Activated CD4-positive, alpha-beta T cell treated with anti-CD3 and anti-CD28 coated beads, Interleukin-2, amount 10 ng/mL, durations not matched to agents 7 days and 5 days (primary cell): ENCODE measurements around the gene MYO16. TPM values are rescaled to one million over a fixed set of nuclear protein-coding genes. Genes with fewer than 3 reads are reported as not detected.

Experiments
- CTCF ChIA-PET: fragments of 350-600 bp; sonication (Branson Sonifier 250); formaldehyde crosslinking; loops from one replicate; lab custom pipeline; 2021; ENCODE audit warnings: antibody characterized with exemption; lab: Charles Lee
- POLR2A ChIA-PET: fragments of 350-600 bp; sonication (Branson Sonifier 250); formaldehyde crosslinking; loops from one replicate; lab custom pipeline; 2021; ENCODE audit warnings: antibody characterized with exemption; lab: Charles Lee
- DNase-seq: peaks from one replicate; pipeline ENCODE4 v3.0.0-alpha.2; 2020
- H3K27ac Mint-ChIP-seq: one replicate; pipeline ENCODE4 v1.8.0; 2021; ENCODE audit warnings: mild to moderate bottlenecking, moderate library complexity, mixed read lengths
- H3K27me3 Mint-ChIP-seq: one replicate; pipeline ENCODE4 v1.8.0; 2021; ENCODE audit warnings: mixed read lengths
- H3K36me3 Mint-ChIP-seq: one replicate; pipeline ENCODE4 v1.8.0; 2021; ENCODE audit warnings: low read depth, mixed read lengths
- H3K4me1 Mint-ChIP-seq: one replicate; pipeline ENCODE4 v1.8.0; 2021; ENCODE audit warnings: mixed read lengths
- H3K4me3 Mint-ChIP-seq: one replicate; pipeline ENCODE4 v1.8.0; 2021; ENCODE audit warnings: mild to moderate bottlenecking, moderate library complexity, mixed read lengths
- H3K9me3 Mint-ChIP-seq: one replicate; pipeline ENCODE4 v1.8.0; 2021; ENCODE audit warnings: mixed read lengths
- total RNA-seq, 2 experiments: library from RNA; stranded (reverse); gene quantifications; one replicate each; pipeline ENCODE4 v1.2.3, GENCODE V29; 2021

MYO16 gene
- total RNA-seq, 2 experiments from 2014 or later: not detected

- Mint-ChIP-seq H3K9me3 (no peaks in the 10 kb centered on the region), H3K36me3 (no peaks in the 10 kb centered on the region), H3K4me3 (no peak overlapping the region), H3K27me3 (no peaks in the 10 kb centered on the region), H3K4me1 (no peaks in the 10 kb centered on the region), H3K27ac (no peak overlapping the region)
- CTCF ChIA-PET: no interaction called here
- no peak for DNase-seq
- POLR2A ChIA-PET: no interaction called here
Measured at GRCh38 chr13:109131698-109132257, 502.4 kb downstream of the MYO16 start.

- ChIA-PET CTCF (no interaction called here), POLR2A (no interaction called here)
- Mint-ChIP-seq H3K9me3 (no peaks in the 10 kb centered on the region), H3K27me3 (peaks cover 4% of the 10 kb centered on the region), H3K4me1 (no peaks in the 10 kb centered on the region), H3K27ac (no peak overlapping the region), H3K36me3 (no peaks in the 10 kb centered on the region), H3K4me3 (no peak overlapping the region)
- no peak for DNase-seq
Measured at GRCh38 chr13:109135018-109135417, 505.6 kb downstream of the MYO16 start.

GRCh38 chr13:109136873-109137272 is 507.5 kb downstream of the MYO16 start:
- ChIA-PET CTCF (no interaction called here), POLR2A (no interaction called here)
- DNase-seq: no peak
- Mint-ChIP-seq H3K9me3 (no peaks in the 10 kb centered on the region), H3K4me3 (no peak overlapping the region), H3K27ac (no peak overlapping the region), H3K36me3 (no peaks in the 10 kb centered on the region), H3K27me3 (peaks cover 11% of the 10 kb centered on the region), H3K4me1 (no peaks in the 10 kb centered on the region)

- peaks cover 22% of the 10 kb centered on the region for H3K27me3 Mint-ChIP-seq
- no peaks in the 10 kb centered on the region for H3K4me1 Mint-ChIP-seq
- DNase-seq: no peak
- H3K27ac Mint-ChIP-seq: no peak overlapping the region
- ChIA-PET CTCF (no interaction called here), POLR2A (no interaction called here)
- no peak overlapping the region for H3K4me3 Mint-ChIP-seq
- no peaks in the 10 kb centered on the region for H3K36me3 Mint-ChIP-seq
- no peaks in the 10 kb centered on the region for H3K9me3 Mint-ChIP-seq
Measured at GRCh38 chr13:109139346-109139745, 509.9 kb downstream of the MYO16 start.

- POLR2A ChIA-PET: no interaction called here
- no peak overlapping the region for H3K4me3 Mint-ChIP-seq
- H3K36me3 Mint-ChIP-seq: no peaks in the 10 kb centered on the region
- peaks cover 22% of the 10 kb centered on the region for H3K27me3 Mint-ChIP-seq
- CTCF ChIA-PET: no interaction called here
- no peaks in the 10 kb centered on the region for H3K9me3 Mint-ChIP-seq
- DNase-seq: no peak
- H3K27ac Mint-ChIP-seq: no peak overlapping the region
- no peaks in the 10 kb centered on the region for H3K4me1 Mint-ChIP-seq
Measured at GRCh38 chr13:109140054-109140453, 510.6 kb downstream of the MYO16 start.

- peaks cover 25% of the 10 kb centered on the region for H3K27me3 Mint-ChIP-seq
- DNase-seq: no peak
- ChIA-PET CTCF (no interaction called here), POLR2A (no interaction called here)
- no peak overlapping the region for H3K27ac Mint-ChIP-seq
- H3K9me3 Mint-ChIP-seq: no peaks in the 10 kb centered on the region
- H3K4me3 Mint-ChIP-seq: no peak overlapping the region
- H3K4me1 Mint-ChIP-seq: no peaks in the 10 kb centered on the region
- no peaks in the 10 kb centered on the region for H3K36me3 Mint-ChIP-seq
Measured at GRCh38 chr13:109140479-109141349, 511.3 kb downstream of the MYO16 start.

- no peaks in the 10 kb centered on the region for H3K4me1 Mint-ChIP-seq
- no peak overlapping the region for H3K27ac Mint-ChIP-seq
- CTCF ChIA-PET: no interaction called here
- no peak overlapping the region for H3K4me3 Mint-ChIP-seq
- POLR2A ChIA-PET: no interaction called here
- H3K27me3 Mint-ChIP-seq: peaks cover 25% of the 10 kb centered on the region
- H3K9me3 Mint-ChIP-seq: no peaks in the 10 kb centered on the region
- H3K36me3 Mint-ChIP-seq: no peaks in the 10 kb centered on the region
- DNase-seq: no peak
Measured at GRCh38 chr13:109141706-109142105, 512.3 kb downstream of the MYO16 start.

GRCh38 chr13:109144693-109145437 is 515.5 kb downstream of the MYO16 start:
- no peaks in the 10 kb centered on the region for H3K36me3 Mint-ChIP-seq
- no peak for DNase-seq
- no peak overlapping the region for H3K4me3 Mint-ChIP-seq
- POLR2A ChIA-PET: no interaction called here
- peaks cover 21% of the 10 kb centered on the region for H3K27me3 Mint-ChIP-seq
- no peaks in the 10 kb centered on the region for H3K9me3 Mint-ChIP-seq
- H3K4me1 Mint-ChIP-seq: no peaks in the 10 kb centered on the region
- H3K27ac Mint-ChIP-seq: no peak overlapping the region
- CTCF ChIA-PET: no interaction called here

- H3K27me3 Mint-ChIP-seq: peaks cover 21% of the 10 kb centered on the region
- H3K4me3 Mint-ChIP-seq: no peak overlapping the region
- no peaks in the 10 kb centered on the region for H3K36me3 Mint-ChIP-seq
- no peak for DNase-seq
- no peak overlapping the region for H3K27ac Mint-ChIP-seq
- no peaks in the 10 kb centered on the region for H3K9me3 Mint-ChIP-seq
- ChIA-PET CTCF (no interaction called here), POLR2A (no interaction called here)
- H3K4me1 Mint-ChIP-seq: no peaks in the 10 kb centered on the region
Measured at GRCh38 chr13:109145631-109146030, 516.2 kb downstream of the MYO16 start.

- CTCF ChIA-PET: no interaction called here
- Mint-ChIP-seq H3K27ac (no peak overlapping the region), H3K36me3 (no peaks in the 10 kb centered on the region), H3K4me1 (no peaks in the 10 kb centered on the region), H3K9me3 (no peaks in the 10 kb centered on the region), H3K27me3 (peaks cover 19% of the 10 kb centered on the region), H3K4me3 (no peak overlapping the region)
- DNase-seq: no peak
- POLR2A ChIA-PET: no interaction called here
Measured at GRCh38 chr13:109146393-109146792, 517.0 kb downstream of the MYO16 start.

- H3K36me3 Mint-ChIP-seq: no peaks in the 10 kb centered on the region
- CTCF ChIA-PET: no interaction called here
Measured at GRCh38 chr13:109146912-109147647, 517.7 kb downstream of the MYO16 start.

GRCh38 chr13:109148243-109148642 is 518.8 kb downstream of the MYO16 start:
- Mint-ChIP-seq H3K4me1 (no peaks in the 10 kb centered on the region), H3K27me3 (peaks cover 5% of the 10 kb centered on the region), H3K36me3 (no peaks in the 10 kb centered on the region), H3K27ac (no peak overlapping the region), H3K9me3 (no peaks in the 10 kb centered on the region), H3K4me3 (no peak overlapping the region)
- ChIA-PET POLR2A (no interaction called here), CTCF (no interaction called here)
- no peak for DNase-seq

More at GRCh38 chr13:109146912-109147647, 517.7 kb downstream of the MYO16 start:
- H3K27ac Mint-ChIP-seq: no peak overlapping the region
- H3K9me3 Mint-ChIP-seq: no peaks in the 10 kb centered on the region
- POLR2A ChIA-PET: no interaction called here
- DNase-seq: no peak
- H3K4me1 Mint-ChIP-seq: no peaks in the 10 kb centered on the region
- H3K4me3 Mint-ChIP-seq: no peak overlapping the region
- H3K27me3 Mint-ChIP-seq: peaks cover 14% of the 10 kb centered on the region
